K562 (cell line): ENCODE data around the gene FNDC11. TPM values are rescaled to one million over a fixed set of nuclear protein-coding genes. Genes with fewer than 3 reads are reported as not detected.

ENCODE experiments used
- ATAC-seq: fragments of 200-7000 bp; cut with Tn5 transposase; 3 replicates; pipeline ENCODE4 v1.9.1; 2020; ENCODE audit warnings: moderate library complexity
- BruUV-seq: library from RNA; stranded (reverse); fragments of 400-500 nt; replicated peaks from 2 replicates; lab custom pipeline; 2021; lab: Mats Ljungman, UMichigan
- CTCF ChIA-PET: fragments of 300-600 bp; formaldehyde crosslinking; extraction: SDS; loops from one replicate; lab custom pipeline; 2021; ENCODE audit warnings: low intra/inter-chr PET ratio; lab: Yijun Ruan, JAX
- POLR2A ChIA-PET: fragments of 300-600, 350-650 bp; sonication (Branson Sonifier 250); formaldehyde crosslinking; extraction: SDS; loops from one replicate; lab custom pipeline; 2021; ENCODE audit warnings: antibody characterized with exemption, inconsistent platforms; lab: Yijun Ruan, JAX
- DNase-seq, 4 experiments: peaks; one replicate each; pipeline versions ENCODE4 v3.0.0 to v3.0.0-alpha.2; 2011 to 2018; ENCODE audit warnings: low spot score in 3 of 4, mixed read lengths in 3 of 4; ENCODE audit errors: extremely low read depth in 1 of 4
- FAIRE-seq: peaks from 2 replicates; lab custom pipeline; 2011; peaks lifted over from hg19 to GRCh38; lab: Jason Lieb, UNC
- H2AFZ ChIP-seq: 2 replicates; pipeline ENCODE4 v1.6.0; 2011; ENCODE audit warnings: low read depth, low read length, control low read depth, inconsistent platforms
- H3K27ac ChIP-seq: fragments of 200-600 bp; 3 replicates; pipeline ENCODE4 v1.8.0; 2011; ENCODE audit warnings: low read depth, mild to moderate bottlenecking, control low read depth, inconsistent platforms, low read length, moderate library complexity, mixed read lengths; ENCODE audit errors: extremely low read depth
- H3K27me3 ChIP-seq, 2 experiments: fragments of 300-600 bp in 1 of 2; 2 replicates in 1 of 2; 3 replicates in 1 of 2; pipeline versions ENCODE4 v1.6.0 to v1.8.0; 2011; ENCODE audit warnings: inconsistent platforms in 2 of 2, low read length in 2 of 2, mild to moderate bottlenecking in 1 of 2, mixed read lengths in 1 of 2, moderate library complexity in 1 of 2; ENCODE audit not compliant: control insufficient read depth in 2 of 2, insufficient read depth in 2 of 2
- H3K36me3 ChIP-seq: fragments of 300-600 bp; 3 replicates; pipeline ENCODE4 v1.8.0; 2011; ENCODE audit warnings: mild to moderate bottlenecking, low read length, inconsistent platforms; ENCODE audit not compliant: control insufficient read depth, insufficient read depth
- H3K4me1 ChIP-seq, 2 experiments: fragments of 200-600 bp in 1 of 2; replicated peaks in 1 of 2; 2 replicates in 1 of 2; 3 replicates in 1 of 2; pipeline versions ENCODE4 v1.5.1 to v1.8.0; 2011; ENCODE audit warnings: inconsistent platforms in 2 of 2, low read length in 2 of 2, mild to moderate bottlenecking in 1 of 2, mixed read lengths in 1 of 2, moderate library complexity in 1 of 2; ENCODE audit not compliant: control insufficient read depth in 2 of 2, insufficient read depth in 2 of 2
- H3K4me2 ChIP-seq: 2 replicates; pipeline ENCODE4 v1.6.1; 2011; ENCODE audit warnings: low read length, control low read depth, inconsistent platforms, mixed read lengths; ENCODE audit not compliant: insufficient read depth
- H3K4me3 ChIP-seq: fragments of 200-600 bp; sonication (generic), shearing (Covaris generic); 2 replicates; pipeline ENCODE4 v1.5.1; 2016; ENCODE audit warnings: control low read depth, inconsistent platforms
- H3K79me2 ChIP-seq: fragments of 200-600 bp; 3 replicates; pipeline ENCODE4 v1.8.0; 2011; ENCODE audit warnings: low read length, inconsistent platforms; ENCODE audit not compliant: control insufficient read depth, insufficient read depth
- H3K9ac ChIP-seq, 2 experiments: 2 replicates each; pipeline versions ENCODE4 v1.6.0 to v1.6.1; 2011; ENCODE audit warnings: low read depth in 2 of 2, low read length in 2 of 2, control low read depth in 1 of 2, inconsistent platforms in 1 of 2, mild to moderate bottlenecking in 1 of 2, mixed read lengths in 1 of 2; ENCODE audit not compliant: insufficient read depth in 1 of 2
- H3K9me1 ChIP-seq: one replicate; pipeline ENCODE4 v1.6.0; 2011; ENCODE audit warnings: inconsistent platforms, mild to moderate bottlenecking, low read length, moderate library complexity; ENCODE audit not compliant: control insufficient read depth, insufficient read depth
- H3K9me3 ChIP-seq: replicated peaks from 2 replicates; pipeline ENCODE4 v1.5.1; 2011; ENCODE audit warnings: low read depth, low read length, inconsistent platforms; ENCODE audit not compliant: control insufficient read depth, insufficient read depth
- H4K20me1 ChIP-seq: replicated peaks from 2 replicates; pipeline ENCODE4 v1.6.1; 2011; ENCODE audit warnings: low read length, inconsistent platforms, mixed read lengths; ENCODE audit not compliant: control insufficient read depth, insufficient read depth
- HDAC3 ChIP-seq: fragments of 450-650 bp; IDR thresholded peaks from 2 replicates; pipeline ENCODE4 v1.6.1; 2018; ENCODE audit warnings: borderline replicate concordance, mild to moderate bottlenecking, moderate library complexity; ENCODE audit not compliant: partially characterized antibody
- WGBS: fragments of 100-300 bp; shearing (Covaris generic); methylation state at CpG from one replicate; pipeline ENCODE4 v1.1.6; 2016; ENCODE audit warnings: low coverage, mixed read lengths; ENCODE audit not compliant: insufficient coverage; ENCODE audit errors: missing lambda C conversion rate; 5-methylcytosine and 5-hydroxymethylcytosine counted together
- in situ Hi-C: fragments of 300-500 bp; cut with MboI; formaldehyde crosslinking; loops from 4 replicates; pipeline ENCODE4 v1.15.0; 2018; ENCODE audit warnings: inconsistent platforms, mixed read lengths
- intact Hi-C: fragments of 100-400 bp; cut with micrococcal nuclease; formaldehyde crosslinking; loops from 2 replicates; pipeline ENCODE4 v1.14.2; 2022
- polyA plus RNA-seq, 8 experiments: library from polyadenylated mRNA; depleted of rRNA in 4 of 8; stranded (reverse) in 5 of 8; unstranded in 3 of 8; fragments of >200 nt; fragmentation: Nextera tagmentation in 2 of 8; fragmentation: Illumina TruSeq in 1 of 8; extraction: Ambion mirVana in 2 of 8; extraction: Trizol in 1 of 8; gene quantifications; 2 replicates each; pipeline versions ENCODE4 v1.2.1 to v1.2.3, GENCODE V29; 2011 to 2014; ENCODE audit warnings: inconsistent platforms in 1 of 8, missing spikeins in 1 of 8
- total RNA-seq, 7 experiments: library from RNA; depleted of rRNA in 6 of 7; stranded (reverse); fragments of >200 nt in 6 of 7; fragmentation: Illumina TruSeq in 2 of 7; extraction: Trizol in 2 of 7; gene quantifications; 2 replicates each; pipeline versions ENCODE4 v1.2.1 to v1.2.3, GENCODE V29; 2011 to 2021; ENCODE audit warnings: low replicate concordance in 1 of 7
- TF ChIP-seq, protein P1 (sequence below): sonication (generic); formaldehyde crosslinking; IDR thresholded peaks from 2 replicates; pipeline ENCODE4 v1.8.0; 2022; ENCODE audit warnings: mild to moderate bottlenecking, missing genetic modification reagents
- TF ChIP-seq, protein P2 (sequence below): fragments of 250-450 bp; sonication (Bioruptor Pico); IDR thresholded peaks from 2 replicates; pipeline ENCODE4 v1.8.0; 2021; ENCODE audit warnings: moderate library complexity, mild to moderate bottlenecking, inconsistent platforms
- TF ChIP-seq, protein P3 (sequence below): sonication (generic); formaldehyde crosslinking; IDR thresholded peaks from 2 replicates; pipeline ENCODE4 v1.8.1; 2022; ENCODE audit warnings: missing genetic modification reagents

FNDC11 gene
- total and polyA plus RNA-seq, 9 of the 15 experiments (the other 6 are each of a cell fraction or from before 2014, with no cell fraction given) = 0.08 to 2.3 (median 0.64) TPM; not detected in 2

DNA sequence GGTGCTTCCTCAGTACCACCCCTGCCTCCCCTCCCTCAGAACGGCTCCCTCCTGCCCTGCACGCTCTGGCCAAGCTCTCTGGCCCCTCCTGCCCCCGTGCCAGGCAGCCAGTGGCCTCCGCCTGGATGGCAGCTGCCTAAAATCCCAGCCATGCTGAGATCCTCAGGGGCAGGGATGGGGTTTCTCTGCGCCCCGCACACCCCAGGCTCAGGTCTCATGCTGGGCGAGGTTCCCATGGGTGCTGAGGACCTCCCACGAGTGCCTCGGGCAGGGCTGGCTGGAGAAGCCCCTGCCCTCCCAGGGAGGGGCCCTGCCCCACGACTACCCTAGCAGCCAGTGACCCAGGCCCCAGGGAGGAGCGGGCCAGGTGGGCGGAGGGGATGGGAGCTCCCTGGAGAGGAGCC is 19.5 kb upstream of the FNDC11 start:
- Histone ChIP-seq H3K36me3 (no peaks in the 10 kb centered on the region), H3K27ac (no peak overlapping the region), H3K27me3 (peaks cover 0 to 36% of the 10 kb centered on the region in 2 experiments; a peak in 3 of 5 replicates), H3K4me2 (no peak overlapping the region), H3K9ac (peak overlapping the region in 1 of 2 experiments; percentile 43; a peak in 1 of 4 replicates), H4K20me1 (0 out of 2 replicates have a peak, but pooled peaks cover 3% of the 10 kb centered on the region), H2AFZ (no peak overlapping the region), H3K79me2 (no peaks in the 10 kb centered on the region), H3K4me3 (no peak overlapping the region), H3K9me3 (no peaks in the 10 kb centered on the region), H3K9me1 (no peaks in the 10 kb centered on the region), H3K4me1 (peaks cover 6 to 80% of the 10 kb centered on the region in 2 experiments; a peak in 4 of 5 replicates)
- CTCF ChIA-PET = no interaction called here
- FAIRE-seq (no peak), DNase-seq (no peak), ATAC-seq (no peak)
- intact Hi-C loops = loop anchor here (10.0 kb wide), 2 partner anchors 120 to 170 kb away; partner anchors contain the start of genes ARFRP1, RTEL1, STMN3 and ZGPAT
- TF ChIP-seq, protein P1, sequence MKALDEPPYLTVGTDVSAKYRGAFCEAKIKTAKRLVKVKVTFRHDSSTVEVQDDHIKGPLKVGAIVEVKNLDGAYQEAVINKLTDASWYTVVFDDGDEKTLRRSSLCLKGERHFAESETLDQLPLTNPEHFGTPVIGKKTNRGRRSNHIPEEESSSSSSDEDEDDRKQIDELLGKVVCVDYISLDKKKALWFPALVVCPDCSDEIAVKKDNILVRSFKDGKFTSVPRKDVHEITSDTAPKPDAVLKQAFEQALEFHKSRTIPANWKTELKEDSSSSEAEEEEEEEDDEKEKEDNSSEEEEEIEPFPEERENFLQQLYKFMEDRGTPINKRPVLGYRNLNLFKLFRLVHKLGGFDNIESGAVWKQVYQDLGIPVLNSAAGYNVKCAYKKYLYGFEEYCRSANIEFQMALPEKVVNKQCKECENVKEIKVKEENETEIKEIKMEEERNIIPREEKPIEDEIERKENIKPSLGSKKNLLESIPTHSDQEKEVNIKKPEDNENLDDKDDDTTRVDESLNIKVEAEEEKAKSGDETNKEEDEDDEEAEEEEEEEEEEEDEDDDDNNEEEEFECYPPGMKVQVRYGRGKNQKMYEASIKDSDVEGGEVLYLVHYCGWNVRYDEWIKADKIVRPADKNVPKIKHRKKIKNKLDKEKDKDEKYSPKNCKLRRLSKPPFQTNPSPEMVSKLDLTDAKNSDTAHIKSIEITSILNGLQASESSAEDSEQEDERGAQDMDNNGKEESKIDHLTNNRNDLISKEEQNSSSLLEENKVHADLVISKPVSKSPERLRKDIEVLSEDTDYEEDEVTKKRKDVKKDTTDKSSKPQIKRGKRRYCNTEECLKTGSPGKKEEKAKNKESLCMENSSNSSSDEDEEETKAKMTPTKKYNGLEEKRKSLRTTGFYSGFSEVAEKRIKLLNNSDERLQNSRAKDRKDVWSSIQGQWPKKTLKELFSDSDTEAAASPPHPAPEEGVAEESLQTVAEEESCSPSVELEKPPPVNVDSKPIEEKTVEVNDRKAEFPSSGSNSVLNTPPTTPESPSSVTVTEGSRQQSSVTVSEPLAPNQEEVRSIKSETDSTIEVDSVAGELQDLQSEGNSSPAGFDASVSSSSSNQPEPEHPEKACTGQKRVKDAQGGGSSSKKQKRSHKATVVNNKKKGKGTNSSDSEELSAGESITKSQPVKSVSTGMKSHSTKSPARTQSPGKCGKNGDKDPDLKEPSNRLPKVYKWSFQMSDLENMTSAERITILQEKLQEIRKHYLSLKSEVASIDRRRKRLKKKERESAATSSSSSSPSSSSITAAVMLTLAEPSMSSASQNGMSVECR (CRISPR knock-in tag) = 0 out of 2 replicates have a peak, but pooled peaks have one; percentile 45
- TF ChIP-seq HDAC3 = no peak
- TF ChIP-seq, protein P2, sequence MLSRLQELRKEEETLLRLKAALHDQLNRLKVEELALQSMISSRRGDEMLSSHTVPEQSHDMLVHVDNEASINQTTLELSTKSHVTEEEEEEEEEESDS = no peak
- TF ChIP-seq, protein P3, sequence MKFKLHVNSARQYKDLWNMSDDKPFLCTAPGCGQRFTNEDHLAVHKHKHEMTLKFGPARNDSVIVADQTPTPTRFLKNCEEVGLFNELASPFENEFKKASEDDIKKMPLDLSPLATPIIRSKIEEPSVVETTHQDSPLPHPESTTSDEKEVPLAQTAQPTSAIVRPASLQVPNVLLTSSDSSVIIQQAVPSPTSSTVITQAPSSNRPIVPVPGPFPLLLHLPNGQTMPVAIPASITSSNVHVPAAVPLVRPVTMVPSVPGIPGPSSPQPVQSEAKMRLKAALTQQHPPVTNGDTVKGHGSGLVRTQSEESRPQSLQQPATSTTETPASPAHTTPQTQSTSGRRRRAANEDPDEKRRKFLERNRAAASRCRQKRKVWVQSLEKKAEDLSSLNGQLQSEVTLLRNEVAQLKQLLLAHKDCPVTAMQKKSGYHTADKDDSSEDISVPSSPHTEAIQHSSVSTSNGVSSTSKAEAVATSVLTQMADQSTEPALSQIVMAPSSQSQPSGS (CRISPR knock-in tag) = 0 out of 2 replicates have a peak, but pooled peaks have one; percentile 15
- BruUV-seq = no TSS peak
- POLR2A ChIA-PET = interaction anchor here (0.5 to 2.2 kb wide), 6 partner anchors 10 to 547 kb away, joined by 3 to 27 read pairs (median 5); partner anchors contain the start of gene PPDPF
- in situ Hi-C loops = no loop called here
- WGBS = 28% methylated on average over 12 of the region's 12 CpGs
